ENCODE results near the gene CLEC9A. TPM values are rescaled to one million over a fixed set of nuclear protein-coding genes. Genes with fewer than 3 reads are reported as not detected.

CLEC9A gene
- total RNA-seq, 1 donor from 2014 or later = not detected

DNA sequence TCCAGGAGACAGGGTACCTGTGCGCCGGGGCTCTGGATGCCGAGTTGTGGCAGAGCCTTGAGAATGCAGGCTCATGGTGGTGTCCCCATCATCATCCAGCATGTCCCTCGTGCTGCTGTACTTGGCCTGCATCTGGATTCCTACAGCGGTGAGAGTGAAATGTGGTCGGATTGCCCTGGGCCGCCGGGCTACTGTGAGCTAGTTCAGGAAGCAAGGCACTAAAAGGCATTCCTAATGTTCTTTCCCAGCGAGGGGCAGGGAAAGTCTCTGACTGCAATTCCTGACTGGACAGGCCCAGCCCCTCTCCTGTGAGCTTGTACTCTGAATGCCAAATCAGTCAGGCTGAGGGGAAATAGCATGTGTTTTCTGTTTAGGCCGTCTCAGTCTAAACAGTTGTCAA lies 68.3 kb downstream of the CLEC9A start, which contains the start of gene CLEC1A:
Gene CLEC1A (minus strand): TSS at position 195 of the 400 bp plus-strand sequence. CDS start 63 bp downstream, at position 132.
- Histone ChIP-seq H3K4me3 (peak within 1 kb of the TSS in 1 of 2 donors; percentile 28), H3K36me3 (no peaks in the 10 kb centered on the region), H3K9me3 (no peaks in the 10 kb centered on the region), H3K4me1 (no peaks in the 10 kb centered on the region), H3K27ac (peak within 1 kb of the TSS; percentile 27 to 55), H3K27me3 (no peaks in the 10 kb centered on the region)
- DNase-seq (ENCODE audit: low spot score in 2 of 2) = no peak
- TF ChIP-seq, protein P1, sequence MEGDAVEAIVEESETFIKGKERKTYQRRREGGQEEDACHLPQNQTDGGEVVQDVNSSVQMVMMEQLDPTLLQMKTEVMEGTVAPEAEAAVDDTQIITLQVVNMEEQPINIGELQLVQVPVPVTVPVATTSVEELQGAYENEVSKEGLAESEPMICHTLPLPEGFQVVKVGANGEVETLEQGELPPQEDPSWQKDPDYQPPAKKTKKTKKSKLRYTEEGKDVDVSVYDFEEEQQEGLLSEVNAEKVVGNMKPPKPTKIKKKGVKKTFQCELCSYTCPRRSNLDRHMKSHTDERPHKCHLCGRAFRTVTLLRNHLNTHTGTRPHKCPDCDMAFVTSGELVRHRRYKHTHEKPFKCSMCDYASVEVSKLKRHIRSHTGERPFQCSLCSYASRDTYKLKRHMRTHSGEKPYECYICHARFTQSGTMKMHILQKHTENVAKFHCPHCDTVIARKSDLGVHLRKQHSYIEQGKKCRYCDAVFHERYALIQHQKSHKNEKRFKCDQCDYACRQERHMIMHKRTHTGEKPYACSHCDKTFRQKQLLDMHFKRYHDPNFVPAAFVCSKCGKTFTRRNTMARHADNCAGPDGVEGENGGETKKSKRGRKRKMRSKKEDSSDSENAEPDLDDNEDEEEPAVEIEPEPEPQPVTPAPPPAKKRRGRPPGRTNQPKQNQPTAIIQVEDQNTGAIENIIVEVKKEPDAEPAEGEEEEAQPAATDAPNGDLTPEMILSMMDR (IDR thresholded peaks at IDR 0.05) = no peak
- intact Hi-C loops (cut with DNase I) = no loop called here

DNA sequence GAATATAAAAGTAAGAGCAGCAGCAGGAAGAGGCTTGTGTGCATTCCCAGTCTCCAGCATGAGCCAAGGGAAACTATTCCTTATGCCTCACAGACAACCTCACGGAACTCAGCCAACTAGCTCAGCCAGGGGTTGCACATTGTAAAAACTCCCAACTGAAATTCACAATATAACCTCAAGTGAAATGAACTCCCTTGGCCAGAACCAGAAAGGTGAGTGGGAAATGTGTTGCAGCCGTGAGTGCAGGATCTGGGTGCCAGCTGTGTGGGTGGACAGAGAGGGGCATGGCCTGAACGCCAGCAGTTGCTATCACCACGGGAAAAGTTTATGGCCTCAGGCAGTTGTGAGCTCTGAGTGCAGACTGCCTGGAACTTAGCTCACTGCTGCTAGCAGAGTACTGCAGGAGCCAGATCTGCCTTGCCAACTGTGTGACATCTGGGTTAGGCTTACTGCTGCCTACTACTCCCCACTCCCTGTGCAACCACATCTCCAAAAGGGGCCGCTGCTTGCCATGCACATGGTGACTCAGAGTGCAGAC lies 70.6 kb downstream of the CLEC9A start:
- no peak overlapping the region for H3K4me3 ChIP-seq
- H3K9me3 ChIP-seq = no peaks in the 10 kb centered on the region
- H3K27ac ChIP-seq = no peak overlapping the region
- H3K27me3 ChIP-seq = no peaks in the 10 kb centered on the region
- intact Hi-C loops (cut with DNase I) = no loop called here
- H3K36me3 ChIP-seq = no peaks in the 10 kb centered on the region
- TF ChIP-seq, protein P1 (IDR thresholded peaks at IDR 0.05) = no peak
- no peaks in the 10 kb centered on the region for H3K4me1 ChIP-seq
- DNase-seq (ENCODE audit: low spot score in 2 of 2) = no peak

DNA sequence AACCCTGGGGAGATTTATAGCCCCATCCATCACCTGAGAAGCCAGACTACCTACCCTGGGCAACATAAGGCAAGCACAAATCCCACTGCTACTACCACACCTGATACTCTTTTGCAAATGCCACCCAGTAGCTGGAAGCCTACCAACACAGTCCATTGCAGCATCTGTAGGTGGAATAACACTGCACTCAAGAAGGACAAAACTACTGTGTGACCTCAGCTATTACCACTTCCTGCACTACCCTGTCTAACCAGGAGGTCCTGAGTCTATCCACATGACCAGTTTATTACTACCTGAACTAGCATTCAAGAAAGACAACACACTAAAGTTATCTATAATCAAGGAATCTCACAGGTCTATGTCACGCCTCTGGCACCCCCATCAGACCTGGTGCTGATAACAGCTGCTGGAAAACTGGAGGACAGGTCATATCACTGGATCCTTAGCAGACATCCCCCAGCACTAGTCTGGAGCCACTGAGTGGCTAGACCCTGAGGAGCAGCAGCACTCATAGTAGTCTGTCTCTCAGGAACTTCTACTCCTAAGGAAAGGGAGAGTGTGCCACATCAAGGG lies 71.3 kb downstream of the CLEC9A start:
- H3K9me3 ChIP-seq = no peaks in the 10 kb centered on the region
- intact Hi-C loops (cut with DNase I) = no loop called here
- TF ChIP-seq, protein P1 (IDR thresholded peaks at IDR 0.05) = no peak
- no peak overlapping the region for H3K27ac ChIP-seq
- no peak for DNase-seq (ENCODE audit: low spot score in 2 of 2)
- no peak overlapping the region for H3K4me3 ChIP-seq
- no peaks in the 10 kb centered on the region for H3K4me1 ChIP-seq
- no peaks in the 10 kb centered on the region for H3K36me3 ChIP-seq
- H3K27me3 ChIP-seq = no peaks in the 10 kb centered on the region

DNA sequence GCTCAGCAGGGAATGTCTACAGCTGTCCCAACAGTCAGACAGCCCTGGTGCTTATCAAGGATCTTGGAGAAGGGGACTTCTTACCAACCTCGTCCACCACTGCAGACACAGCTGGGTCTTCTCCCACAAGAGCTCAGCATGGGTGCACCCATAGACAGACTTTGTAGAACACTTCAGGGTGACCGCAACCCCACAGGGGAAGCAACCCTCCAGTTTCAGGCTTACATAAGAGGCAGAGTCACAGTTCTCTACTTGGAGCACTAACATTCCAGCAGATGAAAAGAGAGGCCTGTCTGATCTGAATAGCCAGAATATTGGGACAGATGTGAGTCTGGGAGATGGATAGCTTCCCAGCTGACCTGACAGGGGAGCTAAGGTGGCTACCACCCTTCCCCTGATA lies 71.8 kb downstream of the CLEC9A start:
- TF ChIP-seq, protein P1 (IDR thresholded peaks at IDR 0.05) = no peak
- intact Hi-C loops (cut with DNase I) = no loop called here
- H3K4me3 ChIP-seq = no peak overlapping the region
- H3K36me3 ChIP-seq = no peaks in the 10 kb centered on the region
- H3K27ac ChIP-seq = no peak overlapping the region
- H3K4me1 ChIP-seq = no peaks in the 10 kb centered on the region
- no peaks in the 10 kb centered on the region for H3K9me3 ChIP-seq
- H3K27me3 ChIP-seq = no peaks in the 10 kb centered on the region
- DNase-seq (ENCODE audit: low spot score in 2 of 2) = no peak

DNA sequence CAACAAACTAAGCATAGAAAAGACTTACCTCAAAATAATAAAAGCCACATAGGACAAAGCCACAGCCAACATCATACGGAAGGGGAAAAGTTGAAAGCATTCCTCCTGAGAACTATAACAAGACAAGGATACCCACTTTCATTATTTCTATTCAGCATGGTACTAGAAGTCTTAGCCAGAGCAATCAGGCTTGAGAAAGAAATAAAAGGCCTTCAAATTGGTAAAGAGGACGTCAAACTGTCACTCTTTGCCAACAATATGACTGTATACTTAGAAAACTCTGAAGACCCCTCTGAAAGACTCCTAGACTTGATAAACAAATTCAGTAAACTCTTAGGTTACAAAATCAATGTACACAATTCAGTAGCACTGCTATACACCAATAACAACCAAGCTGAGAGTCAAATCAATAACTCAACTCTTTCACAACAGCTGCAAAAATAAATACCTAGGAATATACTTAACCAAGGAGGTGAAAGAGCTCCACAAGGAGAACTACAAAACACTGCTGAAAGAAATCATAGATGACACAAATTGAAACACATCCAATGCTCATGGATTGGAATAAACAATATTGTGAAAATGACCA lies 79.9 kb downstream of the CLEC9A start:
- H3K9me3 ChIP-seq = no peaks in the 10 kb centered on the region
- no peak overlapping the region for H3K27ac ChIP-seq
- H3K27me3 ChIP-seq = no peaks in the 10 kb centered on the region
- H3K36me3 ChIP-seq = no peaks in the 10 kb centered on the region
- DNase-seq (ENCODE audit: low spot score in 2 of 2) = no peak
- TF ChIP-seq, protein P1 (IDR thresholded peaks at IDR 0.05) = no peak
- H3K4me1 ChIP-seq = no peaks in the 10 kb centered on the region
- no peak overlapping the region for H3K4me3 ChIP-seq
- intact Hi-C loops (cut with DNase I) = no loop called here

All from ascending aorta (tissue), 2 donors.